Fibroblast of skin of right quadriceps (primary cell): ENCODE data around the gene GLP1R.
A peak's percentile ranks its signal among the peaks of the same experiment; 100 is the strongest.
"Not testable (repeated sequence)": the region's sequence is repeated elsewhere in the genome, so short reads cannot be mapped to it uniquely, and the experiment has no call there.

Experiments
- DNase-seq: peaks from one replicate; pipeline ENCODE4 v3.0.0-alpha.2; 2013

GLP1R gene

DNA sequence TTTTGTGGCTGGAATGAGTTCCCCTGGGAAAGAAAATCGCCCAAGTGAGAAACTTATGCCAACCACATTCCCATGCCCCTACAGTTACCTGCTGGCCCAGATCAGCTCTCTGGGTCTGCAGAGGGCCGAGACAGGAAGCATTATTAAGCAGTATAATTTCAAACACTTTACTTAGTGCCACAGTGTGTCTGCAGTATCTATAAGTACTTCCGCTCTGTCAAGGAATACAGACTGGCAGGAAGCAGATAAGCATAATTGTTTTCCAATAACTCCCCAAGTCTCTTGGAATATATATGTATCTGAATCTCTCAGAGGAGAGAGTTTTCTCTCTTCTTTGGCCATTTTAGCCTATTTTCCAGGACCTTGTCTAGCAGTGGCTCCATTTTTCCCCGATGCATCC, 41.5 kb downstream of the GLP1R start:
- no peak for DNase-seq

DNA sequence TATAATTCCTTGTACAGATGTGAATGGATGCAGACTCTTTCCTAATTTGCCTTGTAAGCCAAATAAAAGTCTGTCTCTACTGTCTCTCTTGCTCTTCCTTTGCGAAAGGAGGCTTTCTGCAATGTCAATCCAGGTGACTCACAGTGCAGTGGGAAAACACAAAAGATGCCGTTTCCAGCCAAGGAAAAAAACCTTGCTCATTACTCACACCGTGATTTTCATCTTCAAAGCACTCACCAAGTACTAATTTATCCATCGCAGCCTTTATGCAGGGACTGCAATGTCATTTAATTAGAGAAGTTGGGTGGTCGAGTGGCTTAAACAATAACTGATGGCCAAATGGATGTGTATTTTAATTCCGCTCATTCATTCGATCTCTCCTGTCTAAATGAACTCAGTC, 42.6 kb downstream of the GLP1R start:
- DNase-seq: no peak

DNA sequence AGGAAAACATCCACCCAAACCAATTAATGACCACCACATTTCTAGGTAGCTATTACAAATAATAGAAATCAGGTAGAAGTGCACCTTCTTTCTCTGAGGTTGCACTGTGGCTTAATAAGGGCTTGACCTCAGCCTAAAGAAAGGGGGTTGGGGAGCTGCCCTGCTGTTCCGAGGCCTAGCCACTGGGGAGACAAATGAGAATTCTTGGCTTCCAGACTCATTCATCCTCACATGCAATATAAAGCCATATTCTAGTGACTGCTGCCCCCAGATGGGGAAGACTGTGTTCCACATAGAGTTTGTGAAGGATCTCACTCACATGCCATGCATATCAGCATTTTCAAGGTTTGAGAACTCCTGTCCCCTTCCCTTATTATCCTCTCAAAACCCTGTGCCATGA, 43.5 kb downstream of the GLP1R start:
- DNase-seq: no peak

DNA sequence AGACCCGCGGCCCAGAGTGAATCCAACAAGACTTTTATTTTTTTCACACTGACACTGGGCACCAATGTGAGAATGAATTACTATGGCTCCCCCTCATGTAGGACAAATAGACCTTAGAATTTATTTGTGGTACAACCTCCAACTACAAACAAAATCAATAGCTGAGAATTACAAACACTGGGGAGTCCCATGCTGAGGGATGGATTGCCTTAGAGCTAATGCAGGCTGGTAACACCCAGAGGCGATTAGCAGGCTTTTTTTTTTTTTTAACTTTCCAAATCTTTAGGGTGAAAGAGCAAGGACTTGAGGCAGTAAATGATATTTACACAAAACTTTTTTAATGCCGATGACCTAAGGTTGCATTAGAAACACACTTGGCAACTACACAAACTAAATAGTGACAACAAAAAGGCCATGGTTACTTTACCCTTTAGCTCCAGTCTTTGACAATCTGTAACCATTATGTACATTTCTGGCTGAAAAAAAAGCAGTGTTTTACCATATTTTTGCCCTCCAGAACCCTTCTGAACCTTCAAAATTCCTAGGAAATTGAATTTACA, 44.6 kb downstream of the GLP1R start:
- no peak for DNase-seq

DNA sequence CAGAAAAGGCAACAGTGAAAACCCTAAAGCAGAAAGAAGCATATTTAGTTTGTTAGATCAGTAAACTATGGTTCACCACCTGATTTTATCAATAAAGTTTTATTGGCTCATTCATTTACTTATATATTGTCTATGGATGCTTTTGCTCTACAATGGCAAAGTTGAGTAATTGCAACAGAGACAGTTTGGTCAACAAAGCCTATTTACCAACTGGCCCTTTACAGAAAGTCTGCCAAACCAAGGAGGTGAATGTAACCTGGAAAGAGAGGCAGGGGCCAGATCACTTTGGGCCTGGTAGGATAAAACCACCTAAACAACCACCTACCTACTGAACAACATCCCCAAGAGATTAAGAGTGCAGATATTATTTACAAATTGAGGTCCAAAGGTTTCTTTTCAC, 47.0 kb downstream of the GLP1R start:
- no peak for DNase-seq

DNA sequence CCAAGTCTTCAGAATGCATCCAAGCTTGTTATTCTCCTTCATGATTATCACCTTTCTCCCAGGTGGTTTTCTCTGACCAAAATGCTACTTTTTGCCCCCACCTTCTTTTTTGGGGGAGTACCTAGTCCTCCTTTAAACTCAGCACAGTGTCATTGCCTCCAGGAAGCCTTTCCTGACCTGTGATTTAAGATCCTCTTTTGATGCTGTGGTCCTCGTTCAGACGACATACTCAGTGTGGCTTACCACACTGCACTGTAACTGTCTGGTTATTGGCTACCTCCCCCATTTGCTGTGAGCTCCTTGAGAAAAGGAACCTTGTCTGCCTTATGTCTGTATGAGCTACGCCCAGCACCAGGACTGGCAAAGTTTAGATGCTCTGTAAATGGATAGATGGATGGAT, 51.8 kb downstream of the GLP1R start:
- DNase-seq: no peak

DNA sequence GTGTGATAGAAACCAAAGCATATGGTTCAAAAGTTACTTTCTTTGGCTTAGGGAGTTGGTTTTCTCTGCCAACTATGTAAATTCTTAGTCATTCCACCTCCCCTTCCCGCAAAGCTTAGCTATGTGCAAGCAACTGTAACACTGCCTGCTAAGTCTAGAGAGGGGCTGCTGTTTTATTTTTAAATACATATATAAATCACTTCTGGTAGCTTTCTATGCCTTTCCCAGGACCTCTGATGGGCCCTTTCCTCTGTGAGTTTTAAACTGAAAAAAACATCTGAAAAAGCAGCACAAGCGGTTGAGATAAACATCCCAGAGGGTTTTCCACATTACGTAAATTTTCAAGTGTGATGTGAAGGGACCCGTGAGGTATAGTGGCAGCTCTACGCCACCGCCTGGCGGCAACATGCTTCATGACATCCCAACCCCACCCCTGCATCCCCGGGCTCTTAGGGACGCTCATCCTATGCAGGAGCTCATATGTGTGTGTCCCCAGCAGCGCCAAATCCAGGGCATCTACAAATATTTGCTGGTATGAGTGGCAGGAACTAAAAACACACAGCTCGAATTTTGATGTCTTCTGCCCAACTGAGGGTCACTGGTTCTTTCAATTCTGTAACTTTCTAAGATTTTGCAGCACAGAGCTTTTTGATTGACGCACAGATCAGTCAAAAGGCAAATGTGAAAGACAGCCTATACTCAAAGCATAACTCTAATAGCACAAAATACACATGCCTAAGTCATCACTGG, 53.7 kb downstream of the GLP1R start:
- DNase-seq: peak; percentile 72

DNA sequence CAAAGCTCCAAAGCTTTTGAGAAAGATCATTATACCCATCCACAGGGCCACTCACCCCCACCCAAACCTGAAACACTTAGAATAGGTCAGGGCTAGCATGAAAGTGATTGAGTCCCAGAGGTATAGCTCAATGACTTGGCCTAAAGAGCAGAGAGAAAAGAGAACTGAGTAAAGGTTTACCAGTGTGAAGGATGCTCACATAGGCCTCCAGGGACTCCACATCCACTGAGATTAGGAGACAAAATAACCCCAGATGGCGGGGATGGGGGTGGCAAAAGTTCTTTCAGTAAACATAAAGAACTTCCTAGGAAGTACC, 54.2 kb downstream of the GLP1R start:
- no peak for DNase-seq

DNA sequence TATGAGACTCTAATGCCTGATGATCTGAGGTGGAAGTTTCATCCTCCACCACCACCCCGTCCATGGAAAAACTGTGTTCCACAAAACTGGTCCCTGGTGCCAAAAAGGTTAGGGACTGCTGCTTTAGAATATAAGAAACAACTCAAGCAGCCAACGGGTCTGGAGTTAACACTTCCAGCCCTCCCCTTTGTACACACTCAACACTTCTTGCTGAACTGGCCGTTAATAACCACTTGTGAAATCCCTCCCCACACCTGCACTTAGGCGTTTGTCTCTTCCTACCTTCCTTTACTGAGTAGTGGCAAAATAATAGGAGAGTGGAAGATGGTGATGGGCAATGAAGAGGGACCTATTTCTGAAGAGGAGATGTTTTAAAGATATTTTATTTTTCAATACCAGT, 55.9 kb downstream of the GLP1R start:
- no peak for DNase-seq

DNA sequence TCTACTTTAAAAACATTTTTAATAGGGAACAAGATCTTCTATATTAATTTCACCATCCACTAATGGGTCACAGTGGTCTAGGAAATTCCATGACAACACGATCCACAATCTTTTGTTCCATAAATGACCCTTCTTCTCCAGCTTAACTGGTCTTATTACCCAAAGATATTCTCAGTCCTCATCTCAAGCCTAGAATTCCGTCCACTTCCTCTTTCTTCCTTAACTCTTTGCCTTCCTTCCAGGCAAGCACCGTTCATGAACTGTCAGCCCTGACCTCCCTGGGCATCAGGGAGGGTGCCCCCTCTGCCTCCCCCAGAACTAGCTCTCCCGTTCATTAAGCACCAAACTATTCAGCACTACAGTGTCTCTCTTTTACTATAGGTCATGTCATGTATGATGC, 58.5 kb downstream of the GLP1R start:
- no peak for DNase-seq

DNA sequence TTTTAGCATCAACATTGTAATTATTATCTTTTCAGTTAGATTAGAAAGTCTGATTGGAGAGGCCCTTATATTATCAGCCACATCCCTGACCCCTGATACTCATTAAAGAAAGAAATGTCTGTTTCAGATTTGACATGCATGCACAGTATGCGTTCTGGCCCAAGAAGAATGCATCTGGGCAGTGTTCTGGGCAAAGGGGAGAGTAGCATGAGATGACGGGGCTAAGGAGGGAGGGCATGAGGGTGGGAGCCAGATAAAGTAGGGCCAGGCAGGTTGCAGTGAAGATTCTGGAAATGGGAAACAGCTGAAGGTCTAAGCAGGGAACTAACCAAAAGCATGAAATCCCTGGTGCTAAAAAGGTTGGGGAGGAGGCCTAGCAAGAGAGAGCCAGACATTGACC, 59.1 kb downstream of the GLP1R start:
- DNase-seq: no peak

DNA sequence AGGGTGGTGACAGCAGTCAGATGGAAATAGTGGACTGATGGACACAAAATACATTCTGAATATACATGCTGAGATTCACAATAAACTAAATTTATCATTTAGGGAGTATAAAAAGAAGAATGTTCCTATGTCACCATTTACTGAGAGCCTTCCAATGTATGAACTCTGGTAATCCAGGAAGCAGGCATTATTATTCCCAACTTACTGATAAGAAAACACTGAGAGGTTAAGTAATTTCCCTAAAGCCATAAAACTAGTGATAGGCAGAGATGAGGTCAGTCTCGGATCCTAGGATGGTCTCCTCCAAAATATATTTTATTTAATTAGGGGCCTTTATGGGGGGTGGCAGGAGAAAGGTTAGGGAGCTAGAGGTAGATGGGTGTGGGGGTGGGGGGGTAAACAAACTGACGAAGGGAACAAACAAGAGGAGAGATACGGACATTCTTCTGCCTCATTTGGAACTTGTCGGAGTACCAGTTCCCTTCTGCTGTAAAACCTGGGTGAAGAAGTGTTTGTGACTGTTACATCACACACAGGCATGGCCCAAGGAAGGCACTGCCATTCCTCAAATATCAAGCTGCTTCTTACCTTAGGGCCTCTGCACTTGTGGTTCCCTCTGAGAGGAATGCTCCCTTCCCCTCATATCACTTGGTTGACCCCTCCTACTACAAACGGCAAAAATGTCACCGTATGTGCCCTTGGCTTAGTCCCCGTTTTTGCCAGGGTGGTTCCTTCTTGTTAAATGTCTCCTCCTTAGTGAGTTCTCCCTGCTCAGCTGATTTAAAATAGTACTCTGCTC, 59.7 kb downstream of the GLP1R start:
- DNase-seq: no peak

DNA sequence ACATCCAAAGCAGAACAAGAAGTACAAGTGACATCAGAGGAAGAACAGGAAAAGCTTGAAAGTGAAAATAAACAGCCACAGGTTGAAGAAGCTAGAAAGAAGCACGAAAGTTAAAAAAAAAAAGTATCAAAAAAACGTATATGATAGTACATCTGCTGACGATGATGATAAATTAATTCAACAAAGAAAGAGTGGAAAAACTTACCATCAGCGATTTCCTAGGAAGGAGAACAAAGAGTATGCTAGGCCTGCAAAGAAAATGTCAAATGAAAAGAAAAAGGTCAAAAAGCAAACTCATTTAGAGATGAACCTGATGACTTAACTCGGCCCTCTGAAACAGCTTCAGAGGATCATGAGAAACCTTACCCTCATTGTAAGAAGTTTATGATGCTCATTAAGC, 62.7 kb downstream of the GLP1R start:
- no peak for DNase-seq

DNA sequence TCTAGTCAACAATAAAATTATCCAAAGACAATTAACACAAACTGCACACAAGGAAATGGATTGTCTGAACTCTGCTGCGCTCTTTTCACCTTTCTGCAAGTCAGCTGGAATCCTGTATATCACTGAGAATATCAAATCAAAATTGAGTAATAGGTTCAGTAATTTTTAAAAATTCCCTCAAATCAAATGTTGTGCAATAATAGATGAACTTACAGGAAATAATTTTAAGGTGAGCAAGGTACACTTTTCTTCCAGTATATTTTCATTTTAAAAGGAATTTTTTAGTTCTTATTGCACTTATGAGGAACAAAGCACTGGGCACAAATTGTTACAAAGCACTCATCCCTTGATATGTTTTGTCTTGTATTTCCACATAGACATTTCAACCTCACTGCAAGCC, 65.2 kb downstream of the GLP1R start:
- DNase-seq: no peak

DNA sequence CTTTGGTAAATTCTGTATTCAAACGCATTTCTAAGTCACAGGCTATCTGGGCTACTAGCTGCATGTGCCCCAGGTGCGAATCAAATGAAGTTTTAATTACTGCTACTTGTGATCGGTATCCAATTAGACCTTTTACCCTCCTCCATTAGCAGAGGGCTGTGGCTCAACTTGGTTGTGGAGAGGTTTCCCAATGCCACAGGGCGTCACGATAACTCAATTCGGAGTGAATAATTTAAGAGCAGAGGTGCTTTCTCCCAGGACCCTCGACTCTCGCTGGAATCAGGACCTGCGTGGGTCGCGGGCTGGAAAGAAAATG, 65.8 kb downstream of the GLP1R start:
- DNase-seq: no peak

DNA sequence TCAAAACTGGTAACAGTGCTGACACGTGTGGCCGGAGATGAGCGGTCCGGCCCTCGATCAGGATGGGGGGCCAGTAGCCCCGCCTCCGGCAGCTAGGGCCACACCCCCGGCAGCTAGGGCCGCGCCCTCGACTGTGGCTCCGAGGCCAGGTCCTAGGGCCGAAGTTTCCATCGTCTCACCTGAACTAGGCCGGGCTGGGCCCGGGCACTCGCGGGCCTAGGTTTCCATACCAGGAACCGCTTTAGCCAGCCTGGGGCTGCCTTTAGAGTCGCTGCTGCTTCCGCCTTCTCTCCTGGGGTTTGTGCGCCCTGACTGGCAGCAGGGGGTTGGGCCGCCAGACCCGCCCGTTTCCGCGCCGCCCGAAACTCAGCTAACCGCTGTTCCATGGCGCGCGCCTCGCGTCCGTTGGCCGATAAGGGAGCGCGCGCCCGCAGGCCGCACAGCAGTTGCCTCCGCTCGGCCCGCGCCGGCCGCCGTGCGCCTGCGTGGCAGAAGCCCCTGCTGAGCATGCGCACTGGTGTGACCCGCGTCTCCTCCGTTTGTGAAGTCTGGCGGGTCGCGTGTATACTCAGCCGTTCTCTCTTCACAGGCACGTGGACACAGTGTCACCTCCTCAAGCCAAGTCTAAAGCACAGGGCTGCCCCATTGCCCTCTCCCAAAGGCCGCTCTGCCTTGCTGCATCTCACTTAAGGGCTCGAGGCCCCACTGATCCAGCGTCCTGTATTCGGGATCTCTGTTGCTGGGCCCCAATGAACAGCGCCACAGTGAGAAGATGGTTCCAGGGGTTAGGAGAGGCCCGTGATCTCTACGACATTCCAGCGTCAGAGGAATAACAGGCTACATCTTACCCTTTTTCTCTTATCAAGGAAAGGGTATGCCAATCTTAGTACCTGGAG, 66.4 kb downstream of the GLP1R start, which contains the start of gene SAYSD1:
TSS of gene SAYSD1 (minus strand) at position 483 of the 896 bp plus-strand sequence. CDS start at position 386, 97 bp downstream.
- peak; percentile 90 for DNase-seq

DNA sequence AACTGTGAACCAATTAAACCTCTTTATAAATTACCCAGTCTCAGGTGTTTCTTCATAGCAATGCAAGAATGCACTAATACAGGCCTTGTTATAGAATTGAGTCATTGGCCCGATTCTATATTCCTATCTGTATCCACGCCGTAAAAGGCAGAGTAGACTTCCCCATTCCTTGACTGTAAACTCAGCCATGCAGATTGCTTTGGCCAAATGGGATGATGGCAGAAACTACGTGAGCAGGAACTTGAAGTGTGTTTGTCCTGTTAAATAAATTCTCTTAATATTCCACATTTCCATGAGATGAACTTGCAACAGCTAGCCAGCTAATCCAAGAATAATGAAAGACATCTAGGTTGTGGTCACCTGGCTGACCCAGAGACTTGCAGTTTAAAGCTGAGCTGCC, 70.3 kb downstream of the GLP1R start:
- DNase-seq: no peak

DNA sequence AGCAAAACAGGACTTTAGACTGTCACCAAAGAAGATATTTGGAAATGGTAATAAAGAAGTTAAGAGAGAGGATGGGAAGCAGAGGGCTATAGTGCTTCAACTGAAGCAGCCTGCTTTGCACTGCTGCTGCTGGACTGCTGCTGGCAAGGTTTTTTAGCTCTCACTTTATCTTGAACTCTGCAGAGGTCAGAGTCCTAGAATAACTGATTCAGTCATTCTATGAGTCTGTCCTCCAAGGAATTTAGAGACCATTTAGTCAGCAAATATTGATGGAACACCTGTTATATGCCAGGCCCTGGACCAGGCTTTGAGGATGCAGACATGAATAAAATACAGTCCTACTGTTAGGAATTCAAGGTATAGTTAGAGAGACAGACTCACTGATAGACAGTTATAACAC, 75.5 kb downstream of the GLP1R start:
- no peak for DNase-seq

DNA sequence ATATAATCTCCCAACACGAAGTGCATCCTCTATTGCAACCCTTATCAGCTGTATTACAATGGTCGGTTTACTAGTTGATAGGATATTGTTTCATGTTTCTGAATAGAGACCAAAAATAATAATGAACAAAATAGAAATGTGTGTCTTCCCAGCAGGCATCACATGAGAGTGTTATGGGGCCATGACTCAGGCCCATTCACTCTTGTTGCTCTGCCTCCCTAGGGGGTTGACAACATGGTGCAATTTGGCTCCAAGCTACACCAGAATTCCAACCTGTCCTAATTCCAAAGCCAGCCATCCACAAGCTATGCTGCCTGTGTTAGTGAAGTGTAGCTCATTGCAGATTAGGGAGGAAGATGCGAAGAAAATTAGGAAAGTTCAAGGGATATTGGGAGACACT, 79.5 kb downstream of the GLP1R start:
- DNase-seq: peak; percentile 3

DNA sequence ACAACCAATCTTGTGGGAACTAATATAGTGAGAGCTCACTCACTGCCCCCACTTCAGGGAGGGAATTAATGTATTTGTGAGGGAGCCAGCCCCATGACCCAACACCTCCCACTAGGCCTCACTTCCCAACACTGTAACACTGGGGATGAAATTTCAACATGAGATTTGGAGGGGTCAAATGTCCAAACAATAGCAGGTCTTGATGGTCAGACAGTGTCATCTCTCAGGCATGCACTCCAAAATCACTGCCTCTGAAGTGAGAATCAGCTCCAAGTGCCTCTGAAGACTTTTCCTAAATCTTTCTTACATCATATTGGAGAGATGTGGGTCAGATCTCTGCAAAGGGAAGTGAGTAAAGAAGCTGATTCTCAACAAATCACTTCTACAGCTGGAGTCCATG, 80.3 kb downstream of the GLP1R start:
- DNase-seq: no peak

DNA sequence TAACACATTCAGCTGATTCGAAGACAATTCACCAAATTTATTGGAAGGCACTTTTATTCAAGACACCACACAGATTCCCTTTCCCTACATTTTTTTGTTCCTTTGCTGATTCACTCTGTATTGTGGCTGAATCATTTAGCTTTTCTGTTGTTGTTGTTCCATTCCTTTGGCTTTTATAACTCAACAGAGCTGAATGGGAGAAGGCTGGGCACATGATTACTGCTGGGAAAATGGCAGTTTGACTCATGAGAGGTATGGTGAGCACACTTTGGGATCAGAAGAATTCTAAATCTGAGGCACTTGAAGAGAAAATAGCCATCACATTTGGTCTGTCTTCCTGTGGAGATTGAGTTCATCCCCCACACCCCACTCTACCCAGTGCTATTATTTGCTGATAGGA, 82.1 kb downstream of the GLP1R start:
- DNase-seq: no peak

DNA sequence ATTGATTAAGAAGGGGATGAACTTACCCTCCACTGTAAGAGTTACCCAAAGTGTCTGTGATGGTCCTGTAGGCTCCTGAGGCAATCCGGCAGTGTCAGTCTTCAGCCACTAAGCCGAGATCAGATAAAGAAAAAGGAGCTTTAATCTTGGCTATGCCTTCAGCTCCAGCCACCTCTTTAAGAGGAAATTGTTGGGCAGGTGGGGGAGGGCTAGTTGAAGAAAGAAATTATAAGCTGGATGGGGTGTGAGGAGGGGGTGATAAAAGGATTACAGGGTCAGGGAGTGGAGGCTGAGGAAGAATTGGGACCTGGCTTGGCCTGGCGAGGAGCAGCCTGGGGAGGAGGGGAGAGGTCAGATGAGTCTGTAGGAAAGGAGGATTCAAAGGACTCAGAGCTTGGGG, 86.2 kb downstream of the GLP1R start:
- DNase-seq: not testable (repeated sequence)

DNA sequence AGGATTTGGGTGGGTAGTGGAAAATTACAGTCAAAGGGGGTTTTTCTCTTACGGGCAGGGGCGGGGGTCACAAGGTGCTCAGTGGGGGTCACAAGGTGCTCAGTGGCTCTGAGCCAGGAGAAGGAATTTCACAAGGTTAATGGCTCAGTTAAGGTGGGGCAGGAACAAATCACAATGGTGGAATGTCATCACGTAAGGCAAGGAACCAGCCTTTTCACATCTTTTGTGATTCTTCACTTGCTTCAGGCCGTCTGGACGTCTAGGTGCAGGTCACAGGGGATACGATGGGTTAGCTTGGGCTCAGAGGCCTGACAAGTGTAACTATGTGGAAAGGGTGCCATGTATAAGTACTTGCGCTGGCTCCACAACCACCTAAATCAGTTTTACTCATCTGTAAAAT, 87.6 kb downstream of the GLP1R start:
- not testable (repeated sequence) for DNase-seq
